Measurements from ENCODE around the gene PARP16.

DNA sequence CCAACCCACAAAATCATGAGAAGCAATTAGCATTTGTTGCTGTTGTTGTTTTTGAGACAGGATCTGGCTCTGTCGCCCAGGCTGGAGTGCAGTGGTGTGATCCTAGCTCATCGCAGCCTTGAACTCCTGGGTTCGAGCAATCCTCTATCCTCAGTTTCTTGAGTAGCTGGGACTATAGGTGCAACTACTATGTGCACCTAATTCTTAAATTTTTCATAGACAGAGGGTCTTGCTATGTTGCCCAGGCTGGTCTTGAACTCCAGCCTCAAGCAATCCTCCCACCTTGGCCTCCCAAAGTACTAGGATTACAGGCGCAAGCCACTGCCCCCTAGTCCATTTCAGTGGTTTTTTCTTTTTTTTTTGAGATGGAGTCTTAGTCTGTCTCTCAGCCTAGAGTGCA lies 18.3 kb downstream of the PARP16 start:
- TF ChIP-seq, protein P1, sequence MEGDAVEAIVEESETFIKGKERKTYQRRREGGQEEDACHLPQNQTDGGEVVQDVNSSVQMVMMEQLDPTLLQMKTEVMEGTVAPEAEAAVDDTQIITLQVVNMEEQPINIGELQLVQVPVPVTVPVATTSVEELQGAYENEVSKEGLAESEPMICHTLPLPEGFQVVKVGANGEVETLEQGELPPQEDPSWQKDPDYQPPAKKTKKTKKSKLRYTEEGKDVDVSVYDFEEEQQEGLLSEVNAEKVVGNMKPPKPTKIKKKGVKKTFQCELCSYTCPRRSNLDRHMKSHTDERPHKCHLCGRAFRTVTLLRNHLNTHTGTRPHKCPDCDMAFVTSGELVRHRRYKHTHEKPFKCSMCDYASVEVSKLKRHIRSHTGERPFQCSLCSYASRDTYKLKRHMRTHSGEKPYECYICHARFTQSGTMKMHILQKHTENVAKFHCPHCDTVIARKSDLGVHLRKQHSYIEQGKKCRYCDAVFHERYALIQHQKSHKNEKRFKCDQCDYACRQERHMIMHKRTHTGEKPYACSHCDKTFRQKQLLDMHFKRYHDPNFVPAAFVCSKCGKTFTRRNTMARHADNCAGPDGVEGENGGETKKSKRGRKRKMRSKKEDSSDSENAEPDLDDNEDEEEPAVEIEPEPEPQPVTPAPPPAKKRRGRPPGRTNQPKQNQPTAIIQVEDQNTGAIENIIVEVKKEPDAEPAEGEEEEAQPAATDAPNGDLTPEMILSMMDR (conservative IDR thresholded peaks at IDR 0.05 in 1 of 2, IDR thresholded peaks at IDR 0.05 in 1 of 2; ENCODE audit: low read depth in 1 of 2, low read length in 2 of 2): no peak
- no peak for TF ChIP-seq EZH2 (IDR thresholded peaks at IDR 0.05; ENCODE audit: low read length, missing control alignments)

Data from fibroblast of lung (primary cell).